H9 (cell line): ENCODE data around the gene CPT1C. TPM values are rescaled to one million over a fixed set of nuclear protein-coding genes. Genes with fewer than 3 reads are reported as not detected.

Experiments
- DNase-seq: peaks from one replicate; pipeline ENCODE4 v3.0.0-alpha.2; 2017
- H2AFZ ChIP-seq: one replicate; pipeline ENCODE4 v1.6.1; 2013; ENCODE audit warnings: mild to moderate bottlenecking, low read length, control low read depth, moderate library complexity
- H2AK5ac ChIP-seq: 2 replicates; pipeline ENCODE4 v1.6.1; 2013; ENCODE audit warnings: low read length, control low read depth, mixed read lengths; ENCODE audit not compliant: insufficient read length
- H2BK120ac ChIP-seq: one replicate; pipeline ENCODE4 v1.6.1; 2013; ENCODE audit warnings: low read depth, mild to moderate bottlenecking, low read length, control low read depth, inconsistent platforms; ENCODE audit not compliant: poor library complexity, severe bottlenecking
- H2BK12ac ChIP-seq: 2 replicates; pipeline ENCODE4 v1.6.1; 2013; ENCODE audit warnings: low read length, control low read depth, mixed read lengths, low read depth; ENCODE audit not compliant: insufficient read length
- H2BK15ac ChIP-seq: 2 replicates; pipeline ENCODE4 v1.6.1; 2013; ENCODE audit warnings: low read depth, low read length, control low read depth
- H2BK20ac ChIP-seq: one replicate; pipeline ENCODE4 v1.6.1; 2013; ENCODE audit warnings: low read depth, mild to moderate bottlenecking, low read length, control low read depth, inconsistent platforms; ENCODE audit not compliant: poor library complexity, severe bottlenecking
- H2BK5ac ChIP-seq: 2 replicates; pipeline ENCODE4 v1.6.1; 2013; ENCODE audit warnings: low read length, control low read depth, mixed read lengths; ENCODE audit not compliant: insufficient read length
- H3K14ac ChIP-seq: 2 replicates; pipeline ENCODE4 v1.6.1; 2013; ENCODE audit warnings: low read length, control low read depth; ENCODE audit not compliant: insufficient read depth
- H3K18ac ChIP-seq: 2 replicates; pipeline ENCODE4 v1.6.1; 2013; ENCODE audit warnings: low read depth, mild to moderate bottlenecking, mixed read lengths, low read length, control low read depth; ENCODE audit not compliant: insufficient read length
- H3K23ac ChIP-seq: 2 replicates; pipeline ENCODE4 v1.6.1; 2013; ENCODE audit warnings: low read length, control low read depth, mixed read lengths, low read depth; ENCODE audit not compliant: insufficient read length
- H3K23me2 ChIP-seq: 2 replicates; pipeline ENCODE4 v1.6.1; 2013; ENCODE audit warnings: low read depth, mild to moderate bottlenecking, mixed read lengths, low read length, control low read depth; ENCODE audit not compliant: insufficient read length, poor library complexity, severe bottlenecking
- H3K27ac ChIP-seq: 2 replicates; pipeline ENCODE4 v1.5.1; 2013; ENCODE audit warnings: low read length, control low read depth, mixed read lengths, low read depth; ENCODE audit not compliant: insufficient read length
- H3K27me3 ChIP-seq: 2 replicates; pipeline ENCODE4 v1.6.1; 2013; ENCODE audit warnings: low read length, control low read depth, inconsistent platforms; ENCODE audit not compliant: insufficient read depth
- H3K4ac ChIP-seq: 2 replicates; pipeline ENCODE4 v1.6.1; 2013; ENCODE audit warnings: low read depth, mild to moderate bottlenecking, control low read depth, inconsistent platforms, low read length, moderate library complexity
- H3K4me1 ChIP-seq: 2 replicates; pipeline ENCODE4 v1.6.1; 2013; ENCODE audit warnings: low read length, control low read depth, inconsistent platforms; ENCODE audit not compliant: insufficient read depth
- H3K4me2 ChIP-seq: 2 replicates; pipeline ENCODE4 v1.6.1; 2013; ENCODE audit warnings: low read length, control low read depth, mixed read lengths; ENCODE audit not compliant: insufficient read length, insufficient read depth
- H3K56ac ChIP-seq: 2 replicates; pipeline ENCODE4 v1.6.1; 2013; ENCODE audit warnings: low read depth, mild to moderate bottlenecking, mixed read lengths, low read length, control low read depth; ENCODE audit not compliant: insufficient read length
- H3K79me1 ChIP-seq: 2 replicates; pipeline ENCODE4 v1.6.1; 2013; ENCODE audit warnings: low read depth, mild to moderate bottlenecking, moderate library complexity, low read length, control low read depth, inconsistent platforms; ENCODE audit not compliant: insufficient read depth, poor library complexity, severe bottlenecking
- H3K79me2 ChIP-seq: 2 replicates; pipeline ENCODE4 v1.6.1; 2013; ENCODE audit warnings: low read length, control low read depth, inconsistent platforms; ENCODE audit not compliant: insufficient read depth
- H3K9ac ChIP-seq: 2 replicates; pipeline ENCODE4 v1.6.1; 2013; ENCODE audit warnings: low read length, control low read depth, mixed read lengths; ENCODE audit not compliant: insufficient read length; ENCODE audit errors: extremely low read depth
- H3K9me3 ChIP-seq: one replicate; pipeline ENCODE4 v1.6.1; 2013; ENCODE audit warnings: low read depth, low read length, inconsistent platforms; ENCODE audit not compliant: control insufficient read depth
- H3T11ph ChIP-seq: one replicate; pipeline ENCODE4 v1.6.1; 2013; ENCODE audit warnings: mild to moderate bottlenecking, low read length, control low read depth, inconsistent platforms
- H4K20me1 ChIP-seq: one replicate; pipeline ENCODE4 v1.6.1; 2013; ENCODE audit not compliant: control insufficient read depth, insufficient read length, insufficient read depth
- H4K5ac ChIP-seq: 2 replicates; pipeline ENCODE4 v1.6.1; 2013; ENCODE audit warnings: low read depth, mild to moderate bottlenecking, mixed read lengths, low read length, control low read depth; ENCODE audit not compliant: insufficient read length
- H4K8ac ChIP-seq: replicated peaks from 2 replicates; pipeline ENCODE4 v1.6.1; 2013; ENCODE audit warnings: low read length, control low read depth, mixed read lengths, low read depth; ENCODE audit not compliant: insufficient read length
- H4K91ac ChIP-seq: 2 replicates; pipeline ENCODE4 v1.6.1; 2013; ENCODE audit warnings: low read depth, mild to moderate bottlenecking, moderate library complexity, mixed read lengths, low read length, control low read depth; ENCODE audit not compliant: insufficient read length
- H3K27ac Mint-ChIP-seq, 3 experiments: 2 replicates in 2 of 3; 3 replicates in 1 of 3; pipeline ENCODE4 v1.8.0; 2020 to 2021; ENCODE audit warnings: mixed read lengths in 3 of 3, mild to moderate bottlenecking in 1 of 3, moderate library complexity in 1 of 3
- H3K27me3 Mint-ChIP-seq: 2 replicates; pipeline ENCODE4 v1.8.0; 2021; ENCODE audit warnings: low read depth, mild to moderate bottlenecking, moderate library complexity, mixed read lengths
- H3K36me3 Mint-ChIP-seq, 3 experiments: 2 replicates in 2 of 3; 3 replicates in 1 of 3; pipeline ENCODE4 v1.8.0; 2020 to 2021; ENCODE audit warnings: low read depth in 3 of 3, mixed read lengths in 3 of 3; ENCODE audit not compliant: insufficient read depth in 1 of 3
- H3K4me1 Mint-ChIP-seq, 2 experiments: 2 replicates each; pipeline ENCODE4 v1.8.0; 2020; ENCODE audit warnings: mixed read lengths in 2 of 2
- H3K4me3 Mint-ChIP-seq, 2 experiments: 2 replicates in 1 of 2; 3 replicates in 1 of 2; pipeline ENCODE4 v1.8.0; 2020 to 2021; ENCODE audit warnings: mild to moderate bottlenecking in 2 of 2, mixed read lengths in 2 of 2, moderate library complexity in 1 of 2
- H3K9me3 Mint-ChIP-seq, 2 experiments: 2 replicates in 1 of 2; 3 replicates in 1 of 2; pipeline ENCODE4 v1.8.0; 2020; ENCODE audit warnings: mild to moderate bottlenecking in 2 of 2, mixed read lengths in 2 of 2, moderate library complexity in 1 of 2
- CTCF ChIP-seq: fragments of 200-600 bp; sonication (generic); conservative IDR thresholded peaks from 3 replicates; pipeline ENCODE4 v1.8.0; 2021; ENCODE audit warnings: antibody characterized with exemption, mild to moderate bottlenecking
- WGBS: extraction: QIAGEN DNeasy Blood & Tissue Kit; methylation state at CpG from one replicate; pipeline ENCODE4 v1.1.7; 2013; ENCODE audit warnings: missing lambda C conversion rate, low lambda C conversion rate, mixed read lengths; ENCODE audit not compliant: insufficient read length; ENCODE audit errors: extremely low coverage; 5-methylcytosine and 5-hydroxymethylcytosine counted together
- total RNA-seq: library from RNA; stranded (reverse); gene quantifications from 2 replicates; pipeline ENCODE4 v1.2.1, GENCODE V29; 2021

The CPT1C gene
- total RNA-seq, 1 experiment from 2014 or later, result 74.6 TPM

- no peak overlapping the region for H3K27ac ChIP-seq
- H3T11ph ChIP-seq, result no peak overlapping the region
- no peaks in the 10 kb centered on the region for H3K23me2 ChIP-seq
- Mint-ChIP-seq H3K27ac (no peak overlapping the region), H3K4me3 (no peak overlapping the region), H3K4me1 (peaks cover 3% of the 10 kb centered on the region in 2 experiments; a peak in 3 of 4 replicates), H3K9me3 (peaks cover 17 to 21% of the 10 kb centered on the region in 2 experiments; a peak in 4 of 5 replicates), H3K36me3 (no peaks in the 10 kb centered on the region; a peak in 1 of 7 replicates), H3K27me3 (peaks cover 7% of the 10 kb centered on the region)
- H3K23ac ChIP-seq, result no peak overlapping the region
- no peaks in the 10 kb centered on the region for H3K79me2 ChIP-seq
- no peak overlapping the region for H2BK15ac ChIP-seq
- no peak overlapping the region for H3K9ac ChIP-seq
- no peak overlapping the region for H2BK5ac ChIP-seq
- WGBS, result no CpG with 5 or more reads among the region's 1 CpG
- H3K4me1 ChIP-seq, result peaks cover 2% of the 10 kb centered on the region
- no peak overlapping the region for H2AFZ ChIP-seq
- no peak overlapping the region for H3K14ac ChIP-seq
- H4K5ac ChIP-seq, result no peak overlapping the region
- no peak overlapping the region for H2AK5ac ChIP-seq
- H3K4me2 ChIP-seq, result no peak overlapping the region
- H3K79me1 ChIP-seq, result no peaks in the 10 kb centered on the region
- H4K8ac ChIP-seq, result no peak overlapping the region
- H3K27me3 ChIP-seq, result no peaks in the 10 kb centered on the region
- no peak for DNase-seq
- no peak overlapping the region for H3K18ac ChIP-seq
- H4K91ac ChIP-seq, result no peak overlapping the region
- no peak for TF ChIP-seq CTCF
- H3K4ac ChIP-seq, result no peak overlapping the region
- no peak overlapping the region for H2BK120ac ChIP-seq
- no peak overlapping the region for H2BK12ac ChIP-seq
- H4K20me1 ChIP-seq, result no peaks in the 10 kb centered on the region
- no peaks in the 10 kb centered on the region for H3K9me3 ChIP-seq
- no peak overlapping the region for H3K56ac ChIP-seq
- H2BK20ac ChIP-seq, result no peak overlapping the region
Observed at GRCh38 chr19:49752701-49753100, 61.8 kb downstream of the CPT1C start.
